ENCODE results near the gene CLDN2.

Gene CLDN2

DNA sequence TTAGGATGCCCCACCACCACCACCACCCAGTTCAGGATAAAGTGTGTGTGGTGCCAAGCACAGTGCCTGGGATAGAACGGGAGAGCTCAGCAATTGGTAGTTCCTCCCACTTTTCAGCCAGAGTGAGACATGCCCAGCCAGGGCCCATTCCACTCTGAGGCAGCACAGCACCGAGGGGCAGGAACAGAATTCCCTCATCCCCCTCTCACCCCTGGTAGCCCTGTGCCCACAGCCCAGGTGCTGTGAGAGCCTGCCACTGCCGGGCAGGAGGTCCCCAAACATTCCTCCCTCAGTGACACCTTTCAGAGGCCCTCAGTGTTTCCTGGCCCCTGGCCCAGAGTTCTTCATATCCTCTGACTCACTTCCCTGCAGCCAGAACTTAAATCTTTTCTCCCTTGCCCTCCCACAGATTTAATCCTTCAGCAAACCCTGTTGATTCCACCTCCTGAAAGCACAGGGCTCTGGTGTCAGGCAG, 25.2 kb upstream of the CLDN2 start:
- Histone ChIP-seq H3K27ac (no peak overlapping the region), H3K4me3 (no peak overlapping the region)
- no peak for DNase-seq (ENCODE audit: low spot score)
- TF ChIP-seq, protein P1, sequence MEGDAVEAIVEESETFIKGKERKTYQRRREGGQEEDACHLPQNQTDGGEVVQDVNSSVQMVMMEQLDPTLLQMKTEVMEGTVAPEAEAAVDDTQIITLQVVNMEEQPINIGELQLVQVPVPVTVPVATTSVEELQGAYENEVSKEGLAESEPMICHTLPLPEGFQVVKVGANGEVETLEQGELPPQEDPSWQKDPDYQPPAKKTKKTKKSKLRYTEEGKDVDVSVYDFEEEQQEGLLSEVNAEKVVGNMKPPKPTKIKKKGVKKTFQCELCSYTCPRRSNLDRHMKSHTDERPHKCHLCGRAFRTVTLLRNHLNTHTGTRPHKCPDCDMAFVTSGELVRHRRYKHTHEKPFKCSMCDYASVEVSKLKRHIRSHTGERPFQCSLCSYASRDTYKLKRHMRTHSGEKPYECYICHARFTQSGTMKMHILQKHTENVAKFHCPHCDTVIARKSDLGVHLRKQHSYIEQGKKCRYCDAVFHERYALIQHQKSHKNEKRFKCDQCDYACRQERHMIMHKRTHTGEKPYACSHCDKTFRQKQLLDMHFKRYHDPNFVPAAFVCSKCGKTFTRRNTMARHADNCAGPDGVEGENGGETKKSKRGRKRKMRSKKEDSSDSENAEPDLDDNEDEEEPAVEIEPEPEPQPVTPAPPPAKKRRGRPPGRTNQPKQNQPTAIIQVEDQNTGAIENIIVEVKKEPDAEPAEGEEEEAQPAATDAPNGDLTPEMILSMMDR (IDR thresholded peaks at IDR 0.05) = no peak

DNA sequence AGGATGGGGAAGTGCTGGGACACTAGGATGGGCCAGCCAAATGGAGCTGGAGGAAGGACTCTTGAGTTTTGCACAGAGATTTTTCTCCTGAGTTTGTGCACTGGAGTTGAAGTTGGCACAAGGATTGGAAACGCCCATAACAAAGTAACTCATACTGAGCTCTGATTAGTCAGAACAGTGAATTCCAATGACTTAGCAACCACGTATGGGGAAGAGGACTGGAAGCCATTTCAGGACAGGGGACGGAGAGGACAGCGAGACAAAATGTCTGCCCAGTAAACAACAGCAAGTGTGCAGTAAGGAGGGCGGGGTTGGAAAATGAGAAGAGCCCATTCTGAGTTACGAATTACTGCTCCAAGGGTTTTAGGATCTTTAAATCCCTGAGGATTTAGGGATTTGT, 22.9 kb upstream of the CLDN2 start:
- Histone ChIP-seq H3K27ac (no peak overlapping the region), H3K4me3 (no peak overlapping the region)
- no peak for DNase-seq (ENCODE audit: low spot score)
- TF ChIP-seq, protein P1 (IDR thresholded peaks at IDR 0.05) = no peak

DNA sequence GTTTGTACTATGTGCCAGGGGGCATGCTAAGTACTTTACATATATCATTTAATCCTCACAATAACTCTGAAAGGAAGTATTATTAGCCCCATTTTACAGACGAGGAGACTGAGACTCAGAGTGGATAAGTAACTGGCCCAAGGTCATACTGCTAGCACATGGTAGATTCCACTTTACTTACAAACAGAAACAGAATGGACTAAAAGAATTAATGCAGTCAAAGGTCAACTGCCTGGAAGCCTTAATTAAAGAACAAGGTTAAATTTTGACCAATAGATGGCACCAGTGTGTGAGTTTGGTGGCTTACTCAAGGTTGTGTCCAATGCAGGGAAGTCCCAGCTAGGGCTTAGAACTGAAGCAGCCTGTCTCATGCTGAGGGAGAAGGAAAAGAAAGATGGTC, 21.7 kb upstream of the CLDN2 start:
- TF ChIP-seq, protein P1 (IDR thresholded peaks at IDR 0.05) = no peak
- Histone ChIP-seq H3K4me3 (no peak overlapping the region), H3K27ac (no peak overlapping the region)
- no peak for DNase-seq (ENCODE audit: low spot score)

DNA sequence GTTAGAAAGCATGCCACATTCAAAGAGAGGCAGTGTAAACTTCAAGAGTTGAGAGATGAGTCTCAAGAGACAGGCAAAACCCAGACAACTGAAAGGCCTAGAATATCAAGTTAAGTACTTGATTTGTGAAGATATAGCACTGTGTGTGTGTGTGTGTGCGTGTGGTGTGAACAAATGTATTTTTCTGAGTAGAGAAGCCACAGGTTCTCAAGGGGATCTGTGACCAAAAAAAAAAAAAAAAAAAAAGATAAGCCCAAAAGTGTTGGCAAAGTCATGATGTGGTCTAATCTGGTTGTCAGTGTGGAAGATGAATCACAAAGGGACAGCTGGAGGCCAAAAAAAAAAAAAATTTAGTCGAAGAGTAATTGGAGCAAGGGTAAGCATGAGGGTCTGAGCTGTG, 20.9 kb upstream of the CLDN2 start:
- DNase-seq (ENCODE audit: low spot score) = no peak
- H3K4me3 ChIP-seq = no peak overlapping the region
- no peak overlapping the region for H3K27ac ChIP-seq
- TF ChIP-seq, protein P1 (IDR thresholded peaks at IDR 0.05) = no peak

DNA sequence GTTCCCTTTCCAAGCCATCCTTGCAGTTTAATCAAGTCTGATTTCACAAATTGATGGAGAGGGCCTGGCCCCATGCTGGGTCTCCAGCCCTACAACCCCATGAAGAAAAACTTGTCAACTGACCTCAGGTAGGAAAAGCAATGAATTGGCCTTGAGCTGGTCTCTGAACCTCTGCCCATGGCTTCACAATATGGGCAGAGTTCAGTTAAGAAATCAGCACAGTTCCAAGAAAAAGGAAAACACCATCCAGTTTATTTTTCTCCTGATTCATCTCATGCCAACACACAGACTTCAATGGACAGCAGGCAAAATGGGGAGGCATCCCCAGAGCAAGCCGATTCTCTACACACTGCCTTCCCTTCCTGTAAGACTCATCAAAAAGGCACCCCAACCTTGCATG, 20.4 kb upstream of the CLDN2 start:
- no peak for DNase-seq (ENCODE audit: low spot score)
- H3K4me3 ChIP-seq = no peak overlapping the region
- H3K27ac ChIP-seq = no peak overlapping the region
- TF ChIP-seq, protein P1 (IDR thresholded peaks at IDR 0.05) = no peak

DNA sequence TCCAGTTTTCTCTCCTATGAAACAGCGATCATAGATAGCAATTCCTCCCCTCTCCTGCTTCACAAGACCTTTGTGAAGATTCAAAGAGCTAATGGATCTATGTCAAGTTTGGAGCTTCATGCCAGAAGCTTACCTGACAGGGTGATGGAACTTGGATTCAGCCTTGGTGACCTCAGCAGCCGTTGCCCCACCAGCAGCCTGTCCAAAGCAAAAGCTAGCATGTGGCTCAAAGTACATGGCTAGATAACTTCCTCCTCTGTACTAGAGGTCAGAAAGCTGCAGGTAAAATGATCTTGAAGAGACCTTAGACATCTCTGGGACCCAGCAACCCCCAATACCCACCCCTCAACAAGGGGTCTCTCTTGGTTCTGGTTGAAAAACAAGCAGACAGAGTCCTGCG, 18.9 kb upstream of the CLDN2 start:
- no peak overlapping the region for H3K27ac ChIP-seq
- DNase-seq (ENCODE audit: low spot score) = no peak
- TF ChIP-seq, protein P1 (IDR thresholded peaks at IDR 0.05) = no peak
- H3K4me3 ChIP-seq = no peak overlapping the region

DNA sequence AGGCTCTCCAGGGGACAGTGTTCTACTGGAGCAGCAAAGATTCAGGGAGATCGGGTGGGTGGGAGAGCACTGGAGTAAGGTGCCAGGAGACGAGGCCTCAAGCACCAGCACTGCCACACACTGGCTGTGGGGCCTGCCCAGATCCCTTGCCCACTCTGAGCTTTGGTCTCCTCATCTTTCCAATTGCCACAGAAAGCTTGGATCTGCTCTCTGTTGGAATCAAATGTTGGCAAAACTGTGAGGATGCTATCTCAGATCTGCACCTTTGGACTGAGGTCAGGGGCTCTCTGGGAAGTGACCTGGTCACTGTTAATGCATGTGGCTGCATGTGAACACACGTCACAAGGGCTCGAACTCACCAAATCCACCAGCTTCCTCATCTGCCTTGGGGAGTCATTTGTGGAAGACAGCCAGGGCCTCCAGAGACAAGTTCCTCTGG, 18.4 kb upstream of the CLDN2 start:
- DNase-seq (ENCODE audit: low spot score) = no peak
- H3K27ac ChIP-seq = no peak overlapping the region
- TF ChIP-seq, protein P1 (IDR thresholded peaks at IDR 0.05) = no peak
- H3K4me3 ChIP-seq = no peak overlapping the region
